H1 (cell line): ENCODE results near the gene PLOD1. TPM values are rescaled to one million over a fixed set of nuclear protein-coding genes. Genes with fewer than 3 reads are reported as not detected.

ENCODE experiments used
- CTCF ChIA-PET: fragments of 300-600 bp; sonication (Branson Sonifier 250); formaldehyde crosslinking; loops from one replicate; lab custom pipeline; 2021; ENCODE audit not compliant: partially characterized antibody; lab: Charles Lee
- POLR2A ChIA-PET: fragments of 300-600 bp; sonication (Branson Sonifier 250); formaldehyde crosslinking; loops from one replicate; lab custom pipeline; 2021; ENCODE audit warnings: inconsistent platforms; ENCODE audit not compliant: partially characterized antibody; lab: Charles Lee
- DNase-seq, 2 experiments: peaks; one replicate each; pipeline versions ENCODE4 v3.0.0 to v3.0.0-alpha.2; 2010 to 2022; ENCODE audit warnings: low spot score in 2 of 2, low read depth in 1 of 2, mixed read lengths in 1 of 2
- FAIRE-seq: peaks from 2 replicates; lab custom pipeline; 2011; peaks lifted over from hg19 to GRCh38; lab: Jason Lieb, UNC
- H2AFZ ChIP-seq: 2 replicates; pipeline ENCODE4 v1.8.1; 2012; ENCODE audit warnings: low read length, inconsistent platforms
- H2AK5ac ChIP-seq: 2 replicates; pipeline ENCODE4 v1.6.1; 2013; ENCODE audit warnings: low read depth, low read length
- H2BK120ac ChIP-seq: replicated peaks from 2 replicates; pipeline ENCODE3; 2013; ENCODE audit warnings: low read depth, low read length, inconsistent platforms
- H2BK12ac ChIP-seq: 2 replicates; pipeline ENCODE4 v1.6.1; 2013; ENCODE audit warnings: low read depth, low read length
- H2BK15ac ChIP-seq: 2 replicates; pipeline ENCODE4 v1.6.1; 2013; ENCODE audit warnings: low read length
- H2BK20ac ChIP-seq: 2 replicates; pipeline ENCODE4 v1.6.1; 2013; ENCODE audit warnings: low read length
- H2BK5ac ChIP-seq: 2 replicates; pipeline ENCODE4 v1.6.1; 2013; ENCODE audit warnings: low read depth, low read length
- H3K14ac ChIP-seq: 2 replicates; pipeline ENCODE4 v1.6.1; 2013; ENCODE audit warnings: inconsistent platforms; ENCODE audit not compliant: insufficient read length
- H3K18ac ChIP-seq: 2 replicates; pipeline ENCODE4 v1.6.1; 2013; ENCODE audit warnings: low read length; ENCODE audit errors: extremely low read depth
- H3K23ac ChIP-seq: 2 replicates; pipeline ENCODE4 v1.6.1; 2013; ENCODE audit warnings: inconsistent platforms; ENCODE audit not compliant: insufficient read length
- H3K23me2 ChIP-seq: 2 replicates; pipeline ENCODE4 v1.6.1; 2013; ENCODE audit warnings: low read depth, low read length
- H3K27ac ChIP-seq: 2 replicates; pipeline ENCODE4 v1.6.1; 2011; ENCODE audit warnings: low read depth, low read length, inconsistent platforms
- H3K27me3 ChIP-seq, 4 experiments: replicated peaks in 1 of 4; 1 replicate in 1 of 4; 2 replicates in 3 of 4; pipeline versions ENCODE4 v1.6.1 to v1.8.1; 2011 to 2013; ENCODE audit warnings: low read length in 3 of 4, mild to moderate bottlenecking in 3 of 4, inconsistent platforms in 2 of 4, mixed read lengths in 2 of 4, moderate library complexity in 1 of 4; ENCODE audit not compliant: control insufficient read depth in 3 of 4, insufficient read depth in 3 of 4; ENCODE audit errors: extremely low read depth in 1 of 4
- H3K36me3 ChIP-seq, 4 experiments: 2 replicates each; pipeline versions ENCODE4 v1.6.1 to v1.8.1; 2011 to 2013; ENCODE audit warnings: mild to moderate bottlenecking in 4 of 4, low read length in 3 of 4, moderate library complexity in 2 of 4, control low read depth in 1 of 4, inconsistent platforms in 1 of 4; ENCODE audit not compliant: insufficient read depth in 4 of 4, control insufficient read depth in 2 of 4
- H3K4ac ChIP-seq: replicated peaks from 2 replicates; pipeline ENCODE3; 2013; ENCODE audit warnings: low read length, low read depth, mixed read lengths, inconsistent platforms; ENCODE audit not compliant: insufficient read length
- H3K4me1 ChIP-seq, 4 experiments: replicated peaks in 1 of 4; 1 replicate in 1 of 4; 2 replicates in 3 of 4; pipeline versions ENCODE4 v1.6.1 to v1.8.1; 2011 to 2013; ENCODE audit warnings: low read length in 3 of 4, inconsistent platforms in 2 of 4, mixed read lengths in 1 of 4; ENCODE audit not compliant: insufficient read depth in 4 of 4, control insufficient read depth in 3 of 4
- H3K4me2 ChIP-seq, 2 experiments: 2 replicates each; pipeline versions ENCODE4 v1.6.1 to v1.8.1; 2011 to 2013; ENCODE audit warnings: low read depth in 2 of 2, low read length in 2 of 2, control low read depth in 1 of 2, inconsistent platforms in 1 of 2, mild to moderate bottlenecking in 1 of 2; ENCODE audit not compliant: insufficient read depth in 1 of 2
- H3K4me3 ChIP-seq, 4 experiments: fragments of 200-600, 300-600 bp in 1 of 4; sonication (generic), shearing (Covaris generic), sonication (Bioruptor Twin) in 1 of 4; 2 replicates each; pipeline versions ENCODE4 v1.5.1 to v1.8.1; 2011 to 2016; ENCODE audit warnings: low read length in 4 of 4, low read depth in 3 of 4, control low read depth in 2 of 4, inconsistent platforms in 2 of 4, mild to moderate bottlenecking in 2 of 4, mixed read lengths in 1 of 4, moderate library complexity in 1 of 4; ENCODE audit not compliant: insufficient read depth in 2 of 4; ENCODE audit errors: extremely low read depth in 1 of 4
- H3K56ac ChIP-seq: replicated peaks from 2 replicates; pipeline ENCODE3; 2013; ENCODE audit warnings: low read depth, mild to moderate bottlenecking, mixed read lengths, low read length, inconsistent platforms; ENCODE audit not compliant: insufficient read length
- H3K79me1 ChIP-seq: 2 replicates; pipeline ENCODE4 v1.6.1; 2013; ENCODE audit warnings: low read depth, low read length, control low read depth
- H3K79me2 ChIP-seq, 2 experiments: 2 replicates each; pipeline versions ENCODE4 v1.6.1 to v1.8.1; 2012 to 2013; ENCODE audit warnings: low read length in 2 of 2, mild to moderate bottlenecking in 2 of 2, inconsistent platforms in 1 of 2; ENCODE audit not compliant: insufficient read depth in 2 of 2, control insufficient read depth in 1 of 2
- H3K9ac ChIP-seq, 4 experiments: replicated peaks in 1 of 4; 1 replicate in 1 of 4; 2 replicates in 3 of 4; pipeline versions ENCODE4 v1.6.1 to v1.8.1; 2011 to 2013; ENCODE audit warnings: low read depth in 3 of 4, low read length in 3 of 4, control low read depth in 2 of 4, mild to moderate bottlenecking in 2 of 4, moderate library complexity in 2 of 4, inconsistent platforms in 1 of 4; ENCODE audit errors: extremely low read depth in 1 of 4
- H3K9me3 ChIP-seq, 2 experiments: 2 replicates each; pipeline versions ENCODE4 v1.6.1 to v1.8.1; 2012 to 2013; ENCODE audit warnings: mild to moderate bottlenecking in 2 of 2, moderate library complexity in 2 of 2, control low read depth in 1 of 2, inconsistent platforms in 1 of 2, low read depth in 1 of 2, low read length in 1 of 2, mixed read lengths in 1 of 2; ENCODE audit not compliant: insufficient read depth in 2 of 2
- H4K20me1 ChIP-seq, 2 experiments: replicated peaks in 1 of 2; 2 replicates each; pipeline versions ENCODE3 to v1.8.1; 2011 to 2013; ENCODE audit warnings: inconsistent platforms in 2 of 2, low read length in 2 of 2, mild to moderate bottlenecking in 1 of 2; ENCODE audit not compliant: insufficient read depth in 2 of 2, control insufficient read depth in 1 of 2
- H4K5ac ChIP-seq: 2 replicates; pipeline ENCODE4 v1.6.1; 2013; ENCODE audit warnings: low read length, low read depth, mixed read lengths, inconsistent platforms; ENCODE audit not compliant: insufficient read length
- H4K8ac ChIP-seq: 2 replicates; pipeline ENCODE4 v1.8.0; 2013; ENCODE audit warnings: mild to moderate bottlenecking, moderate library complexity, low read length, inconsistent platforms; ENCODE audit not compliant: insufficient read depth; ENCODE audit errors: extremely low read depth
- H4K91ac ChIP-seq: replicated peaks from 2 replicates; pipeline ENCODE3; 2013; ENCODE audit warnings: low read length, mixed read lengths, inconsistent platforms; ENCODE audit not compliant: insufficient read length
- EZH2 ChIP-seq: fragments of 200-600 bp; sonication (generic); IDR thresholded peaks from 2 replicates; pipeline ENCODE4 v1.7.1; 2012; ENCODE audit warnings: low read depth, mild to moderate bottlenecking, moderate library complexity, low read length, inconsistent platforms; ENCODE audit not compliant: severe bottlenecking
- MAFK ChIP-seq: IDR thresholded peaks from 2 replicates; pipeline ENCODE4 v1.6.1; 2012; ENCODE audit warnings: low read depth, mild to moderate bottlenecking, improper control_type of control experiment, low read length
- NANOG ChIP-seq: IDR thresholded peaks from 2 replicates; pipeline ENCODE4 v1.6.1; 2011; ENCODE audit warnings: low read length, low read depth, mild to moderate bottlenecking, inconsistent platforms; ENCODE audit not compliant: insufficient read depth, poor library complexity, severe bottlenecking
- POU5F1 ChIP-seq: IDR thresholded peaks from 2 replicates; pipeline ENCODE4 v1.6.1; 2011; ENCODE audit warnings: low read depth, mild to moderate bottlenecking, low read length, moderate library complexity
- SIN3A ChIP-seq, 2 experiments: IDR thresholded peaks in 1 of 2; conservative IDR thresholded peaks in 1 of 2; 2 replicates each; pipeline ENCODE4 v1.6.1; 2011 to 2012; ENCODE audit warnings: low read length in 2 of 2, improper control_type of control experiment in 1 of 2, low read depth in 1 of 2, mild to moderate bottlenecking in 1 of 2
- WGBS, 2 experiments: shearing (Covaris generic) in 1 of 2; methylation state at CpG; one replicate each; pipeline versions ENCODE4 v1.1.6 to v1.1.7; 2013 to 2015; ENCODE audit warnings: low lambda C conversion rate in 2 of 2, mixed read lengths in 2 of 2, inconsistent platforms in 1 of 2, low coverage in 1 of 2, missing lambda C conversion rate in 1 of 2; ENCODE audit not compliant: insufficient replicate concordance in 2 of 2, insufficient coverage in 1 of 2, insufficient read length in 1 of 2; ENCODE audit errors: extremely low coverage in 1 of 2, missing lambda C conversion rate in 1 of 2; 5-methylcytosine and 5-hydroxymethylcytosine counted together
- polyA plus RNA-seq, 7 experiments: library from polyadenylated mRNA; depleted of rRNA in 3 of 7; stranded (reverse) in 5 of 7; unstranded in 2 of 7; fragments of >200 nt in 5 of 7; fragments of 200-250 nt in 2 of 7; gene quantifications; 1 replicate in 5 of 7; 2 replicates in 1 of 7; 4 replicates in 1 of 7; pipeline versions ENCODE4 v1.2.1 to v1.2.3, GENCODE V29; 2011 to 2013; ENCODE audit warnings: missing spikeins in 2 of 7, mixed read lengths in 2 of 7
- total RNA-seq: library from RNA; stranded (reverse); fragmentation: NEBNext Ultra II Directional; extraction: Animal tissue kit (Norgen Biotek cat#: 25700); gene quantifications from 2 replicates; pipeline ENCODE4 v1.2.1, GENCODE V29; 2021
- TF ChIP-seq, protein P1 (sequence below), 3 experiments: IDR thresholded peaks; 1 replicate in 2 of 3; 2 replicates in 1 of 3; pipeline versions ENCODE4 v1.5.1 to v1.6.1; 2011; ENCODE audit warnings: low read length in 3 of 3, mild to moderate bottlenecking in 3 of 3, inconsistent platforms in 2 of 3, low read depth in 1 of 3, moderate library complexity in 1 of 3; ENCODE audit not compliant: insufficient read depth in 1 of 3; ENCODE audit errors: control extremely low read depth in 1 of 3
- TF ChIP-seq, protein P2 (sequence below): IDR thresholded peaks from 2 replicates; pipeline ENCODE4 v1.6.1; 2011; ENCODE audit warnings: low read depth, mild to moderate bottlenecking, low read length; ENCODE audit not compliant: insufficient read depth

PLOD1 gene
- total and polyA plus RNA-seq, 2 of the 8 experiments (the other 6 are each of a cell fraction or from before 2014, with no cell fraction given), result 44.9 to 51.8 TPM

DNA sequence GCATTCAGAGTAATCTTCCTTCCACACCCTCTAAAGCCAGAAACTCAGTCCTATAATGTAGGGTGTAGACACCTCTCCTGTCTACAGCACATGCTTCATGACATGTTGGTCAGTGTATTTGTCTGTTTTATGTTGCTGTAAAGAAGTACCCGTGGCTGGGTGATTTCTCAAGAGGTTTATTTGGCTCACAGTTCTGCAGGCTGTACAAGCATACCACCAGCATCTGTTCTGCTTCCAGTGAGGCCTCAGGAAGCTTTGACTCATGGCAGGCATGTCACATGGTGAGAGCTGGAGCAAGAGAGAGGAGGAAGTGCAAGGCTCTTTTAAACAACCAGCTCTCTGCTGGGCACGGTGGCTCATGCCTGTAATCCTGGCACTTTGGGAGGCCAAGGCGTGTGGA is 12.1 kb downstream of the PLOD1 start:
- H3K4me3 ChIP-seq, result no peak overlapping the region
- H3K4ac ChIP-seq, result no peak overlapping the region
- H3K27ac ChIP-seq, result no peak overlapping the region
- no peak overlapping the region for H2BK15ac ChIP-seq
- H3K18ac ChIP-seq, result no peak overlapping the region
- POLR2A ChIA-PET, result interaction anchor here (1.0 to 3.3 kb wide), 5 partner anchors 8 to 38 kb away, joined by 3 to 32 read pairs (median 4); no protein-coding TSS in a partner anchor
- FAIRE-seq, result no peak
- H2BK5ac ChIP-seq, result no peak overlapping the region
- no peaks in the 10 kb centered on the region for H3K79me1 ChIP-seq
- CTCF ChIA-PET, result interaction anchor here (2.1 kb wide), 1 partner anchor 20 kb away, joined by 8 read pairs; no protein-coding TSS in a partner anchor
- H4K91ac ChIP-seq, result no peak overlapping the region
- H3K27me3 ChIP-seq, result no peaks in the 10 kb centered on the region
- TF ChIP-seq SIN3A (conservative IDR thresholded peaks at IDR 0.05 in 1 of 2, IDR thresholded peaks at IDR 0.05 in 1 of 2; ENCODE audit: low read depth in 1 of 2, low read length in 2 of 2) (no peak), MAFK (no peak), POU5F1 (no peak), NANOG (no peak), EZH2 (no peak)
- TF ChIP-seq, protein P1, sequence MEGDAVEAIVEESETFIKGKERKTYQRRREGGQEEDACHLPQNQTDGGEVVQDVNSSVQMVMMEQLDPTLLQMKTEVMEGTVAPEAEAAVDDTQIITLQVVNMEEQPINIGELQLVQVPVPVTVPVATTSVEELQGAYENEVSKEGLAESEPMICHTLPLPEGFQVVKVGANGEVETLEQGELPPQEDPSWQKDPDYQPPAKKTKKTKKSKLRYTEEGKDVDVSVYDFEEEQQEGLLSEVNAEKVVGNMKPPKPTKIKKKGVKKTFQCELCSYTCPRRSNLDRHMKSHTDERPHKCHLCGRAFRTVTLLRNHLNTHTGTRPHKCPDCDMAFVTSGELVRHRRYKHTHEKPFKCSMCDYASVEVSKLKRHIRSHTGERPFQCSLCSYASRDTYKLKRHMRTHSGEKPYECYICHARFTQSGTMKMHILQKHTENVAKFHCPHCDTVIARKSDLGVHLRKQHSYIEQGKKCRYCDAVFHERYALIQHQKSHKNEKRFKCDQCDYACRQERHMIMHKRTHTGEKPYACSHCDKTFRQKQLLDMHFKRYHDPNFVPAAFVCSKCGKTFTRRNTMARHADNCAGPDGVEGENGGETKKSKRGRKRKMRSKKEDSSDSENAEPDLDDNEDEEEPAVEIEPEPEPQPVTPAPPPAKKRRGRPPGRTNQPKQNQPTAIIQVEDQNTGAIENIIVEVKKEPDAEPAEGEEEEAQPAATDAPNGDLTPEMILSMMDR (IDR thresholded peaks at IDR 0.05; ENCODE audit: control extremely low read depth in 1 of 3, insufficient read depth in 1 of 3, low read depth in 1 of 3, low read length in 3 of 3), result no peak
- TF ChIP-seq, protein P2, sequence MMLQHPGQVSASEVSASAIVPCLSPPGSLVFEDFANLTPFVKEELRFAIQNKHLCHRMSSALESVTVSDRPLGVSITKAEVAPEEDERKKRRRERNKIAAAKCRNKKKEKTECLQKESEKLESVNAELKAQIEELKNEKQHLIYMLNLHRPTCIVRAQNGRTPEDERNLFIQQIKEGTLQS, result no peak
- H3K14ac ChIP-seq, result no peak overlapping the region
- H4K8ac ChIP-seq, result no peak overlapping the region
- WGBS, 2 experiments, result 95% methylated on average over 3 of the region's 3 CpGs; no CpG with 5 or more reads in 1 of the 2 experiments
- H3K9ac ChIP-seq, result no peak overlapping the region; a peak in 1 of 7 replicates
- peaks cover 2 to 12% (median 5%) of the 10 kb centered on the region in 4 experiments; a peak in 6 of 7 replicates for H3K4me1 ChIP-seq
- no peak overlapping the region for H3K4me2 ChIP-seq
- H2AK5ac ChIP-seq, result no peak overlapping the region
- H4K20me1 ChIP-seq, result no peaks in the 10 kb centered on the region
- no peak overlapping the region for H2BK20ac ChIP-seq
- H4K5ac ChIP-seq, result no peak overlapping the region
- peaks cover 0 to 5% (median 0%) of the 10 kb centered on the region in 4 experiments; a peak in 2 of 8 replicates for H3K36me3 ChIP-seq
- H2BK12ac ChIP-seq, result no peak overlapping the region
- no peak overlapping the region for H3K56ac ChIP-seq
- H3K9me3 ChIP-seq, result peaks cover 0 to 5% of the 10 kb centered on the region in 2 experiments; a peak in 2 of 4 replicates
- DNase-seq, result no peak
- H2AFZ ChIP-seq, result no peak overlapping the region
- no peak overlapping the region for H2BK120ac ChIP-seq
- no peaks in the 10 kb centered on the region; a peak in 2 of 4 replicates for H3K79me2 ChIP-seq
- H3K23me2 ChIP-seq, result no peaks in the 10 kb centered on the region; the same call in 1 of the 2 replicates
- H3K23ac ChIP-seq, result no peak overlapping the region
